SK-N-SH (cell line): ENCODE results near the gene ANXA7. TPM values are rescaled to one million over a fixed set of nuclear protein-coding genes. Genes with fewer than 3 reads are reported as not detected.

Experiments used
- CTCF ChIA-PET: fragments of 300-600, 350-600 bp; formaldehyde crosslinking; extraction: SDS; loops from one replicate; lab custom pipeline; 2021; lab: Yijun Ruan, JAX
- POLR2A ChIA-PET: fragments of 350-600 bp; sonication (Branson Sonifier 250); formaldehyde crosslinking; extraction: SDS; loops from one replicate; lab custom pipeline; 2020; ENCODE audit warnings: antibody characterized with exemption, inconsistent platforms; lab: Yijun Ruan, JAX
- DNase-seq: peaks from one replicate; pipeline ENCODE4 v3.0.0; 2012
- H2AFZ ChIP-seq: fragments of 200-600 bp; sonication (generic); 2 replicates; pipeline ENCODE4 v1.8.1; 2016; ENCODE audit warnings: antibody characterized with exemption, mild to moderate bottlenecking, low read depth
- H3F3A ChIP-seq: fragments of 200-600 bp; sonication (generic); replicated peaks from 2 replicates; pipeline ENCODE3; 2016; ENCODE audit warnings: antibody characterized with exemption, mild to moderate bottlenecking; ENCODE audit not compliant: insufficient read depth
- H3K27ac ChIP-seq, 2 experiments: fragments of 200-500 bp in 1 of 2; fragments of 200-600 bp in 1 of 2; sonication (Bioruptor generic) in 1 of 2; sonication (generic), shearing (Covaris generic) in 1 of 2; 2 replicates each; pipeline versions ENCODE4 v1.5.1 to v1.6.1; 2014 to 2016; ENCODE audit warnings: low read depth in 2 of 2, inconsistent platforms in 1 of 2, low read length in 1 of 2, mild to moderate bottlenecking in 1 of 2, mixed read lengths in 1 of 2
- H3K27me3 ChIP-seq: fragments of 200-600 bp; sonication (generic), shearing (Covaris generic); 2 replicates; pipeline ENCODE4 v1.6.1; 2016; ENCODE audit warnings: mixed run types; ENCODE audit not compliant: insufficient read depth
- H3K36me3 ChIP-seq, 2 experiments: fragments of 200-500 bp in 1 of 2; fragments of 200-600 bp in 1 of 2; sonication (Bioruptor generic) in 1 of 2; sonication (generic) in 1 of 2; replicated peaks in 1 of 2; 2 replicates each; pipeline versions ENCODE3 to v1.5.1; 2014 to 2016; ENCODE audit warnings: low read length in 1 of 2, mild to moderate bottlenecking in 1 of 2; ENCODE audit not compliant: insufficient read depth in 2 of 2, control insufficient read depth in 1 of 2
- H3K4me1 ChIP-seq, 2 experiments: fragments of 200-500 bp in 1 of 2; fragments of 200-600 bp in 1 of 2; sonication (Bioruptor generic) in 1 of 2; sonication (generic), shearing (Covaris generic) in 1 of 2; 2 replicates each; pipeline versions ENCODE4 v1.5.1 to v1.6.1; 2014 to 2016; ENCODE audit warnings: low read depth in 1 of 2, low read length in 1 of 2, mixed run types in 1 of 2; ENCODE audit not compliant: insufficient read depth in 2 of 2, control insufficient read depth in 1 of 2
- H3K4me2 ChIP-seq: fragments of 200-600 bp; sonication (generic), shearing (Covaris generic); 2 replicates; pipeline ENCODE4 v1.6.1; 2017; ENCODE audit warnings: mixed run types
- H3K4me3 ChIP-seq, 2 experiments: fragments of 200-500 bp in 1 of 2; fragments of 200-600 bp in 1 of 2; sonication (Bioruptor generic) in 1 of 2; sonication (generic), shearing (Covaris generic) in 1 of 2; 2 replicates each; pipeline versions ENCODE4 v1.5.1 to v1.8.1; 2014 to 2016; ENCODE audit warnings: low read depth in 2 of 2, inconsistent platforms in 1 of 2, low read length in 1 of 2, mild to moderate bottlenecking in 1 of 2, mixed read lengths in 1 of 2, moderate library complexity in 1 of 2
- H3K79me2 ChIP-seq: fragments of 200-600 bp; sonication (generic); 2 replicates; pipeline ENCODE4 v1.8.1; 2017; ENCODE audit warnings: mild to moderate bottlenecking; ENCODE audit not compliant: insufficient read depth
- H3K9ac ChIP-seq: fragments of 200-600 bp; sonication (generic); 2 replicates; pipeline ENCODE4 v1.6.1; 2017; ENCODE audit warnings: mixed run types
- H3K9me2 ChIP-seq: fragments of 200-600 bp; sonication (generic); 2 replicates; pipeline ENCODE4 v1.6.1; 2017; ENCODE audit warnings: mixed run types
- H3K9me3 ChIP-seq: fragments of 200-600 bp; sonication (generic); 2 replicates; pipeline ENCODE4 v1.6.1; 2017; ENCODE audit warnings: mixed run types, mild to moderate bottlenecking, moderate library complexity
- H4K20me1 ChIP-seq: fragments of 200-600 bp; sonication (generic); 2 replicates; pipeline ENCODE4 v1.6.1; 2017; ENCODE audit warnings: mild to moderate bottlenecking, mixed run types; ENCODE audit not compliant: insufficient read depth
- EZH2phosphoT487 ChIP-seq: fragments of 200-600 bp; sonication (generic); IDR thresholded peaks from 2 replicates; pipeline ENCODE4 v1.6.1; 2017; ENCODE audit warnings: low read depth, mixed run types, mild to moderate bottlenecking, antibody characterized with exemption, moderate library complexity, borderline replicate concordance
- FOSL2 ChIP-seq: IDR thresholded peaks from 2 replicates; pipeline ENCODE4 v1.4.0; 2012; ENCODE audit warnings: low read depth, mild to moderate bottlenecking, moderate library complexity, borderline replicate concordance
- FOXJ3 ChIP-seq: sonication (generic); formaldehyde crosslinking; IDR thresholded peaks from 2 replicates; pipeline ENCODE4 v1.5.1; 2020; ENCODE audit warnings: mild to moderate bottlenecking, missing genetic modification reagents
- GATA2 ChIP-seq: sonication (generic); formaldehyde crosslinking; IDR thresholded peaks from 2 replicates; pipeline ENCODE4 v1.5.0; 2020; ENCODE audit warnings: mild to moderate bottlenecking, missing genetic modification reagents
- JUND ChIP-seq: IDR thresholded peaks from 2 replicates; pipeline ENCODE4 v1.4.0; 2012
- MAX ChIP-seq: IDR thresholded peaks from 2 replicates; pipeline ENCODE4 v1.4.0; 2012; ENCODE audit warnings: low read depth
- NFIC ChIP-seq: IDR thresholded peaks from 2 replicates; pipeline ENCODE4 v1.4.0; 2012; ENCODE audit warnings: borderline replicate concordance
- NRF1 ChIP-seq: IDR thresholded peaks from 2 replicates; pipeline ENCODE4 v1.6.1; 2012; ENCODE audit warnings: low read depth, mild to moderate bottlenecking, low read length
- POLR2AphosphoS5 ChIP-seq: IDR thresholded peaks from 2 replicates; pipeline ENCODE4 v1.6.1; 2012; ENCODE audit warnings: low read depth, low read length
- RAD21 ChIP-seq: IDR thresholded peaks from 2 replicates; pipeline ENCODE4 v1.6.1; 2012; ENCODE audit warnings: mild to moderate bottlenecking, low read length
- RCOR1 ChIP-seq: fragments of 150-350 bp; IDR thresholded peaks from 2 replicates; pipeline ENCODE4 v1.6.1; 2017; ENCODE audit warnings: antibody characterized with exemption, low read length
- SMC3 ChIP-seq: IDR thresholded peaks from 2 replicates; pipeline ENCODE4 v1.6.1; 2012; ENCODE audit warnings: low read depth, low read length, improper control_type of control experiment
- TAF1 ChIP-seq: IDR thresholded peaks from 2 replicates; pipeline ENCODE4 v1.6.1; 2012; ENCODE audit warnings: low read depth, mild to moderate bottlenecking, low read length, moderate library complexity, borderline replicate concordance
- USF2 ChIP-seq: fragments of 150-350 bp; IDR thresholded peaks from 2 replicates; pipeline ENCODE4 v1.6.1; 2017; ENCODE audit warnings: antibody characterized with exemption, low read length, low read depth, borderline replicate concordance
- ZBTB33 ChIP-seq: IDR thresholded peaks from 2 replicates; pipeline ENCODE4 v1.4.0; 2012; ENCODE audit warnings: low read depth, borderline replicate concordance
- WGBS: methylation state at CpG from one replicate; pipeline ENCODE4 v1.1.6; 2017; ENCODE audit warnings: low lambda C conversion rate; 5-methylcytosine and 5-hydroxymethylcytosine counted together
- polyA plus RNA-seq, 3 experiments: library from polyadenylated mRNA; depleted of rRNA; stranded (reverse); fragments of >200 nt; gene quantifications; 2 replicates each; pipeline ENCODE4 v1.2.3, GENCODE V29; 2012

ANXA7 gene
- polyA plus RNA-seq, 1 of the 3 experiments (the other 2 are of a cell fraction), result 65.7 TPM

GRCh38 chr10:73459683-73460314, 45.9 kb upstream of the ANXA7 start:
- no peak for TF ChIP-seq SMC3
- no peak overlapping the region for H3K4me3 ChIP-seq
- H3K79me2 ChIP-seq, result no peaks in the 10 kb centered on the region
- DNase-seq, result no peak
- H2AFZ ChIP-seq, result no peak overlapping the region
- H3K27ac ChIP-seq, result no peak overlapping the region
- H3K9ac ChIP-seq, result no peak overlapping the region
- peaks cover 2 to 32% of the 10 kb centered on the region in 2 experiments for H3K36me3 ChIP-seq
- H3K4me1 ChIP-seq, result no peaks in the 10 kb centered on the region
- H3K9me3 ChIP-seq, result no peaks in the 10 kb centered on the region
- 94% methylated on average over 6 of the region's 6 CpGs for WGBS
- no peaks in the 10 kb centered on the region for H3F3A ChIP-seq
- ChIA-PET POLR2A (no interaction called here), CTCF (no interaction called here)
- H3K27me3 ChIP-seq, result no peaks in the 10 kb centered on the region
- H3K9me2 ChIP-seq, result no peaks in the 10 kb centered on the region
- H4K20me1 ChIP-seq, result no peaks in the 10 kb centered on the region
- H3K4me2 ChIP-seq, result no peak overlapping the region

- H3K27me3 ChIP-seq, result no peaks in the 10 kb centered on the region
- no peaks in the 10 kb centered on the region for H3K9me3 ChIP-seq
- no peaks in the 10 kb centered on the region for H3K79me2 ChIP-seq
- no peak for DNase-seq
- no peak overlapping the region for H3K4me3 ChIP-seq
- TF ChIP-seq NRF1 (no peak), USF2 (no peak)
- peaks cover 10 to 45% of the 10 kb centered on the region in 2 experiments for H3K36me3 ChIP-seq
- H3K4me1 ChIP-seq, result no peaks in the 10 kb centered on the region
- POLR2A ChIA-PET, result no interaction called here
- no peak overlapping the region for H3K4me2 ChIP-seq
- WGBS, result 94% methylated on average over 2 of the region's 2 CpGs
- no peaks in the 10 kb centered on the region for H3F3A ChIP-seq
- H3K27ac ChIP-seq, result no peak overlapping the region
- H2AFZ ChIP-seq, result no peak overlapping the region
- no peak overlapping the region for H3K9ac ChIP-seq
- CTCF ChIA-PET, result interaction anchor here (0.7 kb wide), 1 partner anchor 11 kb away, joined by 3 read pairs; no protein-coding TSS in a partner anchor
- no peaks in the 10 kb centered on the region for H3K9me2 ChIP-seq
- H4K20me1 ChIP-seq, result no peaks in the 10 kb centered on the region
These were observed 42.5 kb upstream of the ANXA7 start for GRCh38 chr10:73456187-73456890.

- CTCF ChIA-PET, result no interaction called here
- POLR2A ChIA-PET, result interaction anchor here (1.2 kb wide), 1 partner anchor 47 kb away, joined by 3 read pairs; the partner anchor contains the start of gene PPP3CB
These were observed 35.3 kb upstream of the ANXA7 start for GRCh38 chr10:73449113-73449512.

More at GRCh38 chr10:73449113-73449512, 35.3 kb upstream of the ANXA7 start:
- no peak overlapping the region for H3K4me3 ChIP-seq
- no peak overlapping the region for H2AFZ ChIP-seq
- 94% methylated on average over 1 of the region's 1 CpG for WGBS
- no peaks in the 10 kb centered on the region for H3K27me3 ChIP-seq
- TF ChIP-seq GATA2 (no peak), EZH2phosphoT487 (no peak), JUND (no peak), TAF1 (no peak), MAX (no peak), RCOR1 (no peak), RAD21 (no peak), FOSL2 (no peak), NRF1 (no peak), FOXJ3 (CRISPR knock-in tag) (no peak), NFIC (no peak), POLR2AphosphoS5 (no peak), ZBTB33 (no peak)
- H3K9me2 ChIP-seq, result no peaks in the 10 kb centered on the region
- H3K4me2 ChIP-seq, result no peak overlapping the region
- no peak for DNase-seq
- H3K4me1 ChIP-seq, result no peaks in the 10 kb centered on the region
- H3K36me3 ChIP-seq, result peaks cover 36 to 63% of the 10 kb centered on the region in 2 experiments
- H3F3A ChIP-seq, result no peaks in the 10 kb centered on the region
- no peaks in the 10 kb centered on the region for H4K20me1 ChIP-seq
- 0 out of 2 replicates have a peak, but pooled peaks cover 4% of the 10 kb centered on the region for H3K9me3 ChIP-seq
- no peak overlapping the region for H3K27ac ChIP-seq
- no peak overlapping the region for H3K9ac ChIP-seq
- no peaks in the 10 kb centered on the region for H3K79me2 ChIP-seq
